ENCODE data around the gene LGALS1. TPM values are rescaled to one million over a fixed set of nuclear protein-coding genes. Genes with fewer than 3 reads are reported as not detected.

The LGALS1 gene
- total RNA-seq, 1 experiment from 2014 or later, result 61.4 TPM

DNA sequence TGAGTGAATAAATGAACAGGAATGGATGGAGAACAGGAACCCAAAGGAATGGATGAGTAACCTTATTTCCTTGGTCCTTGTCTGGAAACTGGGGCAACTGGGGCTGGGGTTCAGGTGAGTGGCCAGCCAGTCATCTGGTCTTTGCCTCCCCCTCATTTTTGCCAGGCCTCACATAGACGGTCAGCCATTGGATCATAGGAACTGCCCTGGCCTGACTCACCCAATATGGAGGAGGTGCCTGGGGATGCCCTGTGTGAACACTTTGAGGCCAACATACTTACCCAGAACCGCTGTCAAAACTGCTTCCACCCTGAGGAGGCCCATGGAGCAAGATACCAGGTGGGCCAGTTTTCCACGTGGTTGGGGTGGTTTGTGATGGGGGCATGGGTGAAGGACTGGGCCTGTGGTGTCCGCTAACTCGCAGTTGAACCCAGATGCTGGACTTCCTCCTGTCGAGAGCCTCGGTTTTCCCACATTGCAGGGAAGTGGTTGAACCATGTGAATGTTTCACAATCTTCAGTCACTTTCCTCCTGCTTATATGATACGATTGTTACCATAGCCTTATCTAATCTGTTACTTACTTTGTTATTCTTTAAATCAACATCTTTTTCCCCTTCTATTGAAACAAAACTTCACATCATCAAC lies 25.8 kb downstream of the LGALS1 start:
- intact Hi-C loops (cut with micrococcal nuclease; ENCODE audit: unreplicated experiment), result no loop called here
- H3K9me3 Mint-ChIP-seq (ENCODE audit: low read depth, unreplicated experiment), result no peaks in the 10 kb centered on the region
- H3K27ac Mint-ChIP-seq (ENCODE audit: unreplicated experiment), result no peak overlapping the region
- CTCF ChIA-PET, result no interaction called here
- DNase-seq, result no peak
- no peaks in the 10 kb centered on the region for H3K4me1 Mint-ChIP-seq (ENCODE audit: low read depth, unreplicated experiment)
- no peaks in the 10 kb centered on the region for H3K27me3 Mint-ChIP-seq (ENCODE audit: unreplicated experiment)
- BruUV-seq (replicated peaks), result no TSS peak
- no peak overlapping the region for H3K4me3 Mint-ChIP-seq (ENCODE audit: low read depth, unreplicated experiment)
- peaks cover 8% of the 10 kb centered on the region for H3K36me3 Mint-ChIP-seq (ENCODE audit: insufficient read depth, unreplicated experiment)
- TF ChIP-seq, protein P1, sequence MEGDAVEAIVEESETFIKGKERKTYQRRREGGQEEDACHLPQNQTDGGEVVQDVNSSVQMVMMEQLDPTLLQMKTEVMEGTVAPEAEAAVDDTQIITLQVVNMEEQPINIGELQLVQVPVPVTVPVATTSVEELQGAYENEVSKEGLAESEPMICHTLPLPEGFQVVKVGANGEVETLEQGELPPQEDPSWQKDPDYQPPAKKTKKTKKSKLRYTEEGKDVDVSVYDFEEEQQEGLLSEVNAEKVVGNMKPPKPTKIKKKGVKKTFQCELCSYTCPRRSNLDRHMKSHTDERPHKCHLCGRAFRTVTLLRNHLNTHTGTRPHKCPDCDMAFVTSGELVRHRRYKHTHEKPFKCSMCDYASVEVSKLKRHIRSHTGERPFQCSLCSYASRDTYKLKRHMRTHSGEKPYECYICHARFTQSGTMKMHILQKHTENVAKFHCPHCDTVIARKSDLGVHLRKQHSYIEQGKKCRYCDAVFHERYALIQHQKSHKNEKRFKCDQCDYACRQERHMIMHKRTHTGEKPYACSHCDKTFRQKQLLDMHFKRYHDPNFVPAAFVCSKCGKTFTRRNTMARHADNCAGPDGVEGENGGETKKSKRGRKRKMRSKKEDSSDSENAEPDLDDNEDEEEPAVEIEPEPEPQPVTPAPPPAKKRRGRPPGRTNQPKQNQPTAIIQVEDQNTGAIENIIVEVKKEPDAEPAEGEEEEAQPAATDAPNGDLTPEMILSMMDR (IDR thresholded peaks at IDR 0.05; ENCODE audit: unreplicated experiment), result no peak

DNA sequence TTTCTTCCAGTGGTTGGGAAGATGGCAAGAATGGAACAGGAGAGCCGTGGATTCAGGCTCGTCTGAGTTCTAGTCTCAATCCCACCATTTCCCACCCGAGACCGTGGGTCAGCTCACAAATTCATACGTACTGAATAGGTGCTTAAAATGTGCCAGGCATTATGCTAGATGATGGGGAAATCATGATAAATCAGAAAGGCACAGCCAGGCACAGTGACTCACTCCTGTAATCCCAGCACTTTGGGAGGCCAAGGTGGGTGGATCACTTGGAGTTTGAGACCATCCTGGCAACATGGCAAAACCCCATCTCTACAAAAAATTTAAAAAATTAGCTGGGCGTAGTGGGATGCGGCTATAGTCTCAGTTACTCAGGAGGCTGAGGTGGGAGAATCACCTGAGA lies 28.5 kb downstream of the LGALS1 start:
- DNase-seq, result no peak
- Mint-ChIP-seq H3K27ac (ENCODE audit: unreplicated experiment) (no peak overlapping the region), H3K27me3 (ENCODE audit: unreplicated experiment) (no peaks in the 10 kb centered on the region), H3K36me3 (ENCODE audit: insufficient read depth, unreplicated experiment) (no peaks in the 10 kb centered on the region), H3K4me3 (ENCODE audit: low read depth, unreplicated experiment) (no peak overlapping the region), H3K4me1 (ENCODE audit: low read depth, unreplicated experiment) (no peaks in the 10 kb centered on the region), H3K9me3 (ENCODE audit: low read depth, unreplicated experiment) (no peaks in the 10 kb centered on the region)
- TF ChIP-seq, protein P1 (IDR thresholded peaks at IDR 0.05; ENCODE audit: unreplicated experiment), result no peak
- no TSS peak for BruUV-seq (replicated peaks)
- intact Hi-C loops (cut with micrococcal nuclease; ENCODE audit: unreplicated experiment), result no loop called here
- CTCF ChIA-PET, result interaction anchor here (0.6 kb wide), 2 partner anchors 85 to 179 kb away, joined by 3 to 4 read pairs; no protein-coding TSS in a partner anchor

DNA sequence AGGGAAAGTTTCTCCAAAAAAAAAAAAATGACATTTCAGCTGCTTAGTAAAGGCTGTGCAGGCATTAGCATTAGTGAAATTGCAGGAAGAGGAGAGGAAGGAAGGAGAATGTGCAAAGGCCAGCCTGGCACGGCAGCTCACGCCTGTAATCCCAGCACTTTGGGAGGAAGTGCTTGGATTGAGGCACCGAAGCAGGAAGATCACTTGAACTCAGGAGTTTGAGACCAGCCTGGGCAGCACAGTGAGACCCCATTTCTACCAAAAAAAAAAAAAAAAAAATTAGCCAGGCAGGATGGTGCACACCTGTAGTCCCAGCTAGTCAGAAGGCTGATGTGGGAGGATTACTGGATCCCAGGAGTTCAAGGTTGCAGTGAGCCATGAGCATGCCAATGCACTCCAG lies 29.2 kb downstream of the LGALS1 start:
- CTCF ChIA-PET, result interaction anchor here (0.6 kb wide), 1 partner anchor 180 kb away, joined by 3 read pairs; no protein-coding TSS in a partner anchor
- Mint-ChIP-seq H3K27me3 (ENCODE audit: unreplicated experiment) (no peaks in the 10 kb centered on the region), H3K27ac (ENCODE audit: unreplicated experiment) (no peak overlapping the region), H3K9me3 (ENCODE audit: low read depth, unreplicated experiment) (no peaks in the 10 kb centered on the region), H3K4me1 (ENCODE audit: low read depth, unreplicated experiment) (no peaks in the 10 kb centered on the region), H3K36me3 (ENCODE audit: insufficient read depth, unreplicated experiment) (no peaks in the 10 kb centered on the region), H3K4me3 (ENCODE audit: low read depth, unreplicated experiment) (no peak overlapping the region)
- no peak for DNase-seq
- TF ChIP-seq, protein P1 (IDR thresholded peaks at IDR 0.05; ENCODE audit: unreplicated experiment), result no peak
- no TSS peak for BruUV-seq (replicated peaks)
- intact Hi-C loops (cut with micrococcal nuclease; ENCODE audit: unreplicated experiment), result no loop called here

DNA sequence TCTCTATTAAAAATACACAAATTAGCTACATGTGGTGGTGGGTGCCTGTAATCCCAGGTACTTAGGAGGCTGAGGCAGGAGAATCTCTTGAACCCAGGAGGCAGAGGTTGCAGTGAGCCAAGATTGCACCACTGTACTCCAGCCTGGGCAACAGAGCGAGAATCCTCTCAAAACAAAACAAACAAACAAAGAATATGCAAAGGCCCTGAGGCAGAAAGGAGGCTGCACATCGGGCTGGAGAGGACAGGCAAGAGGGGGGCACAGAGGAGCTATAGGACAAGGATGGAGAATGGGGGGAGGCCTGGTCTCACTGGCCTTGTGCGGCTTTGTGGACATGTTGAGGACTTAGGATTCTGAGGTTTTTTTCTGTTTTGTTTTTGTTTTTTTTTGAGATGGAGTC lies 29.8 kb downstream of the LGALS1 start:
- Mint-ChIP-seq H3K9me3 (ENCODE audit: low read depth, unreplicated experiment) (no peaks in the 10 kb centered on the region), H3K4me1 (ENCODE audit: low read depth, unreplicated experiment) (no peaks in the 10 kb centered on the region), H3K36me3 (ENCODE audit: insufficient read depth, unreplicated experiment) (no peaks in the 10 kb centered on the region), H3K27me3 (ENCODE audit: unreplicated experiment) (no peaks in the 10 kb centered on the region), H3K27ac (ENCODE audit: unreplicated experiment) (no peak overlapping the region), H3K4me3 (ENCODE audit: low read depth, unreplicated experiment) (no peak overlapping the region)
- CTCF ChIA-PET, result no interaction called here
- intact Hi-C loops (cut with micrococcal nuclease; ENCODE audit: unreplicated experiment), result no loop called here
- TF ChIP-seq, protein P1 (IDR thresholded peaks at IDR 0.05; ENCODE audit: unreplicated experiment), result no peak
- DNase-seq, result no peak
- BruUV-seq (replicated peaks), result no TSS peak
